Measurements from ENCODE around the gene SRRM3. TPM values are rescaled to one million over a fixed set of nuclear protein-coding genes. Genes with fewer than 3 reads are reported as not detected.
"Not testable (repeated sequence)": the region's sequence is repeated elsewhere in the genome, so short reads cannot be mapped to it uniquely, and the experiment has no call there.

The SRRM3 gene
- total and polyA plus RNA-seq, 11 donors: 1.6 to 28.5 (median 6.5) TPM

- TF ChIP-seq POLR2A (IDR thresholded peaks at IDR 0.05) (no peak), CTCF (IDR thresholded peaks at IDR 0.05) (no peak)
- H3K9me3 ChIP-seq: no peaks in the 10 kb centered on the region
- intact Hi-C loops (cut with DNase I): no loop called here
- peak in 1 of 4 donors; percentile 12 for ATAC-seq
- DNase-seq: peak in 1 of 5 donors; percentile 10
- no peaks in the 10 kb centered on the region for H3K27me3 ChIP-seq
- H3K27ac ChIP-seq: peak overlapping the region; percentile 37 to 96 (median 88)
- H3K4me1 ChIP-seq: peaks cover 0 to 8% (median 3%) of the 10 kb centered on the region in 12 donors
- peak overlapping the region in 11 of 12 donors; percentile 29 to 78 (median 64) for H3K4me3 ChIP-seq
- WGBS, 4 donors: 87 to 95% (median 92%) methylated on average over 15 of the region's 15 CpGs
- no peaks in the 10 kb centered on the region for H3K36me3 ChIP-seq
Measured at GRCh38 chr7:76165973-76166403, 35.7 kb upstream of the SRRM3 start.

GRCh38 chr7:76166404-76167255, 35.1 kb upstream of the SRRM3 start:
- no peaks in the 10 kb centered on the region for H3K9me3 ChIP-seq
- H3K27me3 ChIP-seq: no peaks in the 10 kb centered on the region
- 1 to 7% (median 2%) methylated on average over 28 to 67 of the region's 67 CpGs for WGBS, 4 donors
- H3K36me3 ChIP-seq: no peaks in the 10 kb centered on the region
- peak in 8 of 12 donors; percentile 8 to 53 (median 34) for TF ChIP-seq CTCF (IDR thresholded peaks at IDR 0.05)
- peak; percentile 63 to 94 for TF ChIP-seq POLR2A (IDR thresholded peaks at IDR 0.05)
- H3K4me3 ChIP-seq: peak overlapping the region; percentile 29 to 78 (median 63)
- intact Hi-C loops (cut with DNase I): no loop called here
- DNase-seq: peak; percentile 97 to 100 (median 99)
- H3K27ac ChIP-seq: peak overlapping the region; percentile 37 to 96 (median 88)
- H3K4me1 ChIP-seq: peaks cover 0 to 8% (median 3%) of the 10 kb centered on the region in 12 donors
- peak; percentile 96 to 98 (median 98) for ATAC-seq

- WGBS, 4 donors: 66 to 88% (median 87%) methylated on average over 6 to 12 of the region's 12 CpGs
- DNase-seq: no peak
Measured at GRCh38 chr7:76173566-76174205, 28.0 kb upstream of the SRRM3 start.

GRCh38 chr7:76176951-76177350, 24.7 kb upstream of the SRRM3 start:
- intact Hi-C loops (cut with DNase I): loop anchor here in 4 of 10 donors (5.0 kb wide), 2 partner anchors 85 to 115 kb away; no protein-coding TSS in a partner anchor
- DNase-seq: peak in 1 of 5 donors; percentile 18
- not testable (repeated sequence) for H3K9me3 ChIP-seq, H3K4me3 ChIP-seq, H3K4me1 ChIP-seq, H3K27ac ChIP-seq, H3K27me3 ChIP-seq, ATAC-seq, H3K36me3 ChIP-seq
- WGBS, 4 donors: 91 to 97% (median 92%) methylated on average over 10 to 11 of the region's 11 CpGs

More at GRCh38 chr7:76173566-76174205, 28.0 kb upstream of the SRRM3 start:
- Histone ChIP-seq H3K27ac (no peak overlapping the region), H3K4me3 (no peak overlapping the region), H3K9me3 (no peaks in the 10 kb centered on the region), H3K4me1 (peaks cover 0 to 8% (median 0%) of the 10 kb centered on the region in 12 donors), H3K27me3 (no peaks in the 10 kb centered on the region), H3K36me3 (no peaks in the 10 kb centered on the region)
- no peak for TF ChIP-seq CTCF (IDR thresholded peaks at IDR 0.05)
- TF ChIP-seq POLR2A (IDR thresholded peaks at IDR 0.05): no peak
- intact Hi-C loops (cut with DNase I): no loop called here
- no peak for ATAC-seq

Measured in heart left ventricle (tissue), 16 donors.